ENCODE results near the gene PDLIM5.
A peak's percentile ranks its signal among the peaks of the same experiment; 100 is the strongest.
"Not testable (repeated sequence)": the region's sequence is repeated elsewhere in the genome, so short reads cannot be mapped to it uniquely, and the experiment has no call there.

PDLIM5 gene

GRCh38 chr4:94621491-94622080, 169.8 kb downstream of the PDLIM5 start:
- peak; percentile 34 for DNase-seq (ENCODE audit: low spot score)
- TF ChIP-seq CTCF (IDR thresholded peaks at IDR 0.05; ENCODE audit: extremely low read depth, missing control alignments): peak; percentile 59

- TF ChIP-seq CTCF (IDR thresholded peaks at IDR 0.05; ENCODE audit: extremely low read depth, missing control alignments): no peak
- no peak for DNase-seq (ENCODE audit: low spot score)
These were observed 171.6 kb downstream of the PDLIM5 start for GRCh38 chr4:94623126-94623911.

GRCh38 chr4:94626942-94627341, 175.2 kb downstream of the PDLIM5 start:
- DNase-seq (ENCODE audit: low spot score): no peak
- no peak for TF ChIP-seq CTCF (IDR thresholded peaks at IDR 0.05; ENCODE audit: extremely low read depth, missing control alignments)

- not testable (repeated sequence) for DNase-seq (ENCODE audit: low spot score)
These were observed 177.3 kb downstream of the PDLIM5 start for GRCh38 chr4:94629058-94629457.

- DNase-seq (ENCODE audit: low spot score): no peak
- TF ChIP-seq CTCF (IDR thresholded peaks at IDR 0.05; ENCODE audit: extremely low read depth, missing control alignments): no peak
These were observed 178.1 kb downstream of the PDLIM5 start for GRCh38 chr4:94629837-94630236.

GRCh38 chr4:94634271-94634670, 182.5 kb downstream of the PDLIM5 start:
- DNase-seq (ENCODE audit: low spot score): no peak

GRCh38 chr4:94635177-94635576, 183.4 kb downstream of the PDLIM5 start:
- TF ChIP-seq CTCF (IDR thresholded peaks at IDR 0.05; ENCODE audit: extremely low read depth, missing control alignments): no peak
- no peak for DNase-seq (ENCODE audit: low spot score)

More at GRCh38 chr4:94634271-94634670, 182.5 kb downstream of the PDLIM5 start:
- TF ChIP-seq CTCF (IDR thresholded peaks at IDR 0.05; ENCODE audit: extremely low read depth, missing control alignments): no peak

GRCh38 chr4:94636004-94636403, 184.3 kb downstream of the PDLIM5 start:
- TF ChIP-seq CTCF (IDR thresholded peaks at IDR 0.05; ENCODE audit: extremely low read depth, missing control alignments): no peak
- no peak for DNase-seq (ENCODE audit: low spot score)
